ENCODE measurements around the gene COL15A1.

COL15A1 gene

GRCh38 chr9:99025616-99026270 is 82.0 kb downstream of the COL15A1 start:
- no peak for DNase-seq (ENCODE audit: low read depth, low spot score)
- H3K27ac ChIP-seq, result no peak overlapping the region

DNA sequence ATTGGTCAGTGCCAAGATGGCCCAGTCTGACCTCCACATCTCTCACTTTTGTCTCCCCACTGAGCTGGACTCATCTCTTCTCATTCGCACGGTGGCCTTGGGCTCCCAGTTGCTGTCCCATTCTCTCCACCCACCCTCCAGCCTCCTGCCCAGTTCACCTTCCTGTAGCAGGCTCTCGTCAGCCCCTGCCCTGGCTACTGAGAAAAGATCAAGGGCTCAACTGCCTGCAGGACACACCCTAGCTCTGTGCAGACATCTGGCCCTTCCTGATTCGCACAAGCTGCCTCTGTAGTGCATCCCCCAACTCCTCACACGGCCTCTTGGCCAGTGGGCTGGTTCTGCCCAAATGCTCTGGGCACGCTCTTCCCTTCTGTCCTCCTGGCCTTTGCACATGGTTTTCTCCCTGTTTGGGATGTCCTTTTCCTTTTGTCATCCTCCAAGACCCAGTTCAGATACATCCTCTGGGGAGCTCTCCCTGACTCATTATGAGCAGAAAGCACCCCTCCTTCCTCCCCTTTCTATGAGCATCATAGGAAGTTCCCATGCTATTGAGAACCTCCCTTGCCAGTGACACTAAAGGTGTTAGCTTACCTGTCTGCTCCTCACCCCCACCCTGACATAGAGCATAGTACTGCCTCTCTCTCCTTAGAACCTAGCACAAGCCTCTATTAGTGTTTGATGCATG is 82.7 kb downstream of the COL15A1 start:
- no peak for DNase-seq (ENCODE audit: low read depth, low spot score)

GRCh38 chr9:99026956-99027298 is 83.2 kb downstream of the COL15A1 start:
- no peak for DNase-seq (ENCODE audit: low read depth, low spot score)
- H3K27ac ChIP-seq, result no peak overlapping the region

More for the DNA sequence above, 82.7 kb downstream of the COL15A1 start:
- no peak overlapping the region for H3K27ac ChIP-seq

- H3K27ac ChIP-seq, result no peak overlapping the region
- DNase-seq (ENCODE audit: low read depth, low spot score), result no peak
Observed at GRCh38 chr9:99027443-99027842, 83.7 kb downstream of the COL15A1 start.

DNA sequence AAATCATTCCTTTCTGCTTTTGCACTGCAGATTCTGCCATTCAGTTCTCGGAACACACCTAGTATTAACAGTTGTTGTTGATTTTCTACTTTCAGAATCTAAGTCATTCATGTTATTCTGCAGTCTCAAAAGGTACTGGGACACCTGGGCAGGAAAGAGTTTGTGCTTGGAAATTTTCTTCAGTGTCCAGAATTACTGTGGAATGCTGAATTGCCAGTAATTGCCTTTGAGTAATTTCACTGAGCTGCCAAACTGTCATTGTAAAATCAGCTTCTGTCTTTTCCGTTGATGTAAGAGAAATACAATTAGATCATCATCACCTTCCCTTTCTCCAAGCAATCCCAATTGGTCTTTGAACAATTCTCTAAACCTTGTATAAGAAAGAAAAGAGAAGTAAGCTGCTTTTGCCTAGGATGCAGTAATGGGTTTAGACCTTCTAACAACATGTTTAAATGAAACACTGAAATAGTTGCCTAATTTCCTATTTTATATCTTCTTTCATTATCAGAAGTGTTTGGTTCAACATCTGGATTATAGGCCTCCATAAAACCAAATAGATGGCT is 85.5 kb downstream of the COL15A1 start:
- H3K27ac ChIP-seq, result no peak overlapping the region

GRCh38 chr9:99030092-99030511 is 86.4 kb downstream of the COL15A1 start:
- no peak for DNase-seq (ENCODE audit: low read depth, low spot score)
- no peak overlapping the region for H3K27ac ChIP-seq

More for the DNA sequence above, 85.5 kb downstream of the COL15A1 start:
- no peak for DNase-seq (ENCODE audit: low read depth, low spot score)

DNA sequence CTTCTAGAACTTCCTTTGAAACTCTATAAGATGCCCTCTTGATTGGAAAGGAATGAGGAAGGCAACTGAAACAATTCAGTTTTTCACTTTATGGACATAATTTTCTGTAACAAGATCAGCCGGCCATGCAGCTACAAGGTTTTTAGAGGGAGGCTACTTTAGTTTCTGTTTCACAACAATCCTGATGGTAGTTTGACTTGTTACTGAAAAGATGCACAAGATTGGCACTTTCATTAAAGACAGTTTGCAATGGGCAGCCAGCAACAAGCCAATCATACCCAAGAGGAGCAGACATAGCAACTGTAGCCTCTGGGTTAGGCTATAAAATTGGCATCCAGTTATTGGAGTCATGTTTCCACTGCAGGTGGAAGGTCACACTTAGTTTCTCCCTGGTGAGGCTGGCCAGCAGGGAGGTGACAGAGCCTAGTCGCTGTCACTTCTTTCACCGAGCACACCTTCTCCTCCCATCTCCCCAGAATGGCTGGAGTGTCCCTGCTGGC is 87.0 kb downstream of the COL15A1 start:
- no peak for DNase-seq (ENCODE audit: low read depth, low spot score)
- H3K27ac ChIP-seq, result no peak overlapping the region

GRCh38 chr9:99031319-99031718 is 87.6 kb downstream of the COL15A1 start:
- H3K27ac ChIP-seq, result no peak overlapping the region
- DNase-seq (ENCODE audit: low read depth, low spot score), result no peak

DNA sequence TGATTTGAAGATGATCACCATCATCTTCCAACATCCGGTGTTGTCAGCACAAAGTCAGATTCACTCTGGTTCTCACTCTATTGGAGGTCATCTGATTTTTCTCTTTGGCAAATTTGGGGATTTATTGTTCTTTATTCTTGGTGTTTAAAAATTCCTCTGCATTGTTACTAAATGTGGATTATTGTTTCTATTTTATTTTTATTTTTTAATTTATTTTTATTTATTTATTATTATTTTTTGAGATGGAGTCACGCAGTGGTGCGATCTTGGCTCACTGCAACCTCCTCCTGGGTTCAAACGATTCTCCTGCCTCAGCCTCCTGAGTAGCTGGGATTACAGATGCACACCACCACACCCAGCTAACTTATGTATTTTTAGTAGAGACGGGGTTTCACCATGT is 88.3 kb downstream of the COL15A1 start:
- H3K27ac ChIP-seq, result no peak overlapping the region
- DNase-seq (ENCODE audit: low read depth, low spot score), result no peak

GRCh38 chr9:99034149-99034548 is 90.4 kb downstream of the COL15A1 start:
- no peak overlapping the region for H3K27ac ChIP-seq
- no peak for DNase-seq (ENCODE audit: low read depth, low spot score)

- no peak for DNase-seq (ENCODE audit: low read depth, low spot score)
- H3K27ac ChIP-seq, result no peak overlapping the region
Observed at GRCh38 chr9:99035313-99035712, 91.6 kb downstream of the COL15A1 start.

DNA sequence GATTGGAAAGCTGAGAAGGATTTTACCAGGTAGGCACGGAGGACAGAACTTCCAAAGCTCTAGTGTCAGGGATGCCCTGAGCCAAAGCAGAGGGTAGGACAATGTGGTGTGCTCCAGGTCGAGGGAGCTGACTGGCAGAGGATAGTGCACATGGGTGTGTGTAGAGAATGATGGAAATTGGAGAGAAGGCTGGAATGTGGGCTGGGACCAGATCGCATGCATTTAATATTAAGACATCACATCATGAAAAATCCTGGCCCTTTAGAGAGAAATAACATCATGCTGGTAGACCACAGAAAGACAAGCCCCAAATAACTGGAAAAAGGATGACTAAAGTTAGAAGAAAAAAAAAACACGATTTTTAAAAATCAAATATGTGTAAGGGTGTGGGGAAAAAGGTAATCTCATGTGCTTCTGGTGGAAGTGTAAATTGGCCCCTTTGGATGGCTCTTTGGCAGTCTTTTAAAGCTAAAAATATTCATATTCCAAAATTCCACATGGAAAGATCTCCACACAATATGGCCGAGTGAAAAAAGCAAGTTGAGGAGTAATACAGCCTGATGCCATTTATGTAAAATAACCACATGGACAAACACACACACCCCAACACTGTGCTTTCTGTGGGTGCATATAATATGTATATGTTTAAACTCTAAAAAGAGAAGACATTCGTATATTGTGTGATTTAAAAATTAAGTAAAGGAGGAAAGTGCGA is 94.2 kb downstream of the COL15A1 start:
- H3K27ac ChIP-seq, result no peak overlapping the region
- no peak for DNase-seq (ENCODE audit: low read depth, low spot score)

- H3K27ac ChIP-seq, result no peak overlapping the region
- no peak for DNase-seq (ENCODE audit: low read depth, low spot score)
Observed at GRCh38 chr9:99038484-99038820, 94.7 kb downstream of the COL15A1 start.

DNA sequence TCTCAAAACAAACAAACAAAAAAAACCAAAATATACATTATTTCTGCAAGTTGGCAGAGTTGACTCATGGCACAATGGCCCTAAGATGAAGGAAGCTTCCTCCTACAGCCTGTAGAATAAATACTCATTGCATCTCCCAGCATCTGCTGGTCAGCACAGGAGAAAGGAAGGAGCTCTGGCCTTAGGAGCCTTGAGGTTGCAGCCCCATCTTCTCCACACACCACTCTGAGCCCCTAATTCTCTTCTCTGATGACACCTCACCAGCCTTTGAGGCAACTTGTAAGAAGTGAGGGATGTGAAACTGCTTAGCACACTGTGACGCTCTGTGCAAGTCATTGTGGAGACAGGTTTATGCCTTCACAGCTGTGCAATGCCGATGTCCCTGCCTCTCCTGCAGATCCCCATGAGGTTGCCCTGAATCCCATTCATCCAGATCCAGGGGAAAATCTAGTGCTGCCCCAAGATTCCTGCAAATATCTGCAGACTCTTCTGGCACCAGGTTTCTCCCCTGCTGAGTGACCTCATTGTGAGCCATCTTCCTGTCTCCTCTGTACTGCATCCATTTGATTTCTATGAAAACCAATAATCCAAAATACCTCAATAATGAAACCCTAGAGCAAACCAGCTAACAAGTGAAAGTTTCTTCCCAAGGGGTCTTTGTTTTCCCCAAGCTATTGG is 95.9 kb downstream of the COL15A1 start:
- DNase-seq (ENCODE audit: low read depth, low spot score), result no peak
- no peak overlapping the region for H3K27ac ChIP-seq

DNA sequence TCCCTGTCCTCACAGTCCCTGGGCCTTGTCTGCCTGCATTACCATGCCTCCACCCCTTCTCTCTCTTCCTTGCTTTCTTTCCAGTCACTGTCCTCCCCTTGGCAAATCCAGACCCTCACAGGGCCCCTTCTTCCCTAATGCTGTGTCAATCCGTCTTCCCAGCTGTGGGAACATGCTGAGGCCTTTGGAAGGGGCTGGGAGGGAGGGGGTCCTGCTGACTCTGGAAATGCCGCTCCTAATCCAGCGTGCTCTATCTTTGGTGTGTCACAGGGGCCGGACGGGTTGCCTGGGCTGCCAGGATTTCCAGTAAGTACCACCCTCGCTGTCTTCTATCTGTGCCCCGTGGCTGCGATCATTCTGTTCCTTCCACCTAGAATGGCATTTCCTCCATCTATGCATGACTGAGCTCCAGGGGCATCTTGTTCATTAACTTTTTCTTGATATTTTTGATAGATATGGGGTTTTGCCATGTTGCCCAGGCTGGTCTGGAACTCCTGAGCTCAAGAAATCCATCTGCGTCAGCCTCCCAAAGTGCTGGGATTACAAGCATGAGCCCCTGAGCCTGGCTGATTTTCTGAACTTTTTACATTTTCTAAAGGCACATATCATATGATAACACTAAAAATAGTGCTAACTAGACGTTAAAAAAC is 96.7 kb downstream of the COL15A1 start:
- H3K27ac ChIP-seq, result no peak overlapping the region
- DNase-seq (ENCODE audit: low read depth, low spot score), result no peak

- DNase-seq (ENCODE audit: low read depth, low spot score), result no peak
- no peak overlapping the region for H3K27ac ChIP-seq
Observed at GRCh38 chr9:99040911-99041582, 97.3 kb downstream of the COL15A1 start.

- no peak for DNase-seq (ENCODE audit: low read depth, low spot score)
- H3K27ac ChIP-seq, result no peak overlapping the region
Observed at GRCh38 chr9:99041618-99042017, 97.9 kb downstream of the COL15A1 start.

DNA sequence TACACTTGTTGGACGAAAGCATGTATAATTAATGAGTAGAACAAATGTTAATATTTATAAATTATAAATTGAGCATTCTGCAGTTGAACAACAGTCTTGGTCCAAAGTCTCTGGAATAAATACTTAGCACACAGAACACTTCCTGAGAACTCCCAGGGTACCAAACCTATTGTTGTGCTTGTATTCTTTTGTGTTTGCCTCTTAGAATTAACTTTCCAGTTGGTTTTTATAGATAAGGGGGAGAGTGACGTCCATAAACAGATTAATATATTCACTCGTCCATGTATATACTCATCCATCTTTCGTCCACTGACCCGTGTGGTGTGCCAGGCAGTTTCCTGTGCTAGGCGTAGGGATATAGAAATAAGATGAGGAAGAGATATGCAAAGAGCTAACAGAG is 98.9 kb downstream of the COL15A1 start:
- H3K27ac ChIP-seq, result no peak overlapping the region
- no peak for DNase-seq (ENCODE audit: low read depth, low spot score)

- no peak for DNase-seq (ENCODE audit: low read depth, low spot score)
Observed at GRCh38 chr9:99044827-99045226, 101.1 kb downstream of the COL15A1 start.

DNA sequence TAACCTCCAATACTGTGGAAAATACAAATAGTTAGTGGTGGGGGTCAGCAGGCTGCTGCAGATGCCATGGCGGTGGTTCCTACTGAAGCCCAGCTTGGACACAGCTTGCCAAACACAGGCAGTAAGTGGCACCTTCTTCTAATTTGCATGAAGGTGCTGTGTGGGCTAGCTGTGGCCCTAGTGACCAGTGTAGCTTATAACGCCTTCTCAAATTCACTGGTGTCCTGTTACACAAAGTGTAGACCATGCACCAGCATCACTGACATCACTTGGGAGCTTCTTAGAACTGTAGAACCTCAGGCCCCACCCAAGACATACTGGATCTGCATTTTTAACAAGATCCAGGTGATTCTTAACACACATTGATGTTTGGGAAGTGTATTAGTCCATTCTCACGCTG is 102.4 kb downstream of the COL15A1 start:
- H3K27ac ChIP-seq, result no peak overlapping the region
- DNase-seq (ENCODE audit: low read depth, low spot score), result no peak

More at GRCh38 chr9:99044827-99045226, 101.1 kb downstream of the COL15A1 start:
- H3K27ac ChIP-seq, result no peak overlapping the region

All from epithelial cell of prostate (primary cell).